ENCODE results near the gene INPP4A.

The INPP4A gene

DNA sequence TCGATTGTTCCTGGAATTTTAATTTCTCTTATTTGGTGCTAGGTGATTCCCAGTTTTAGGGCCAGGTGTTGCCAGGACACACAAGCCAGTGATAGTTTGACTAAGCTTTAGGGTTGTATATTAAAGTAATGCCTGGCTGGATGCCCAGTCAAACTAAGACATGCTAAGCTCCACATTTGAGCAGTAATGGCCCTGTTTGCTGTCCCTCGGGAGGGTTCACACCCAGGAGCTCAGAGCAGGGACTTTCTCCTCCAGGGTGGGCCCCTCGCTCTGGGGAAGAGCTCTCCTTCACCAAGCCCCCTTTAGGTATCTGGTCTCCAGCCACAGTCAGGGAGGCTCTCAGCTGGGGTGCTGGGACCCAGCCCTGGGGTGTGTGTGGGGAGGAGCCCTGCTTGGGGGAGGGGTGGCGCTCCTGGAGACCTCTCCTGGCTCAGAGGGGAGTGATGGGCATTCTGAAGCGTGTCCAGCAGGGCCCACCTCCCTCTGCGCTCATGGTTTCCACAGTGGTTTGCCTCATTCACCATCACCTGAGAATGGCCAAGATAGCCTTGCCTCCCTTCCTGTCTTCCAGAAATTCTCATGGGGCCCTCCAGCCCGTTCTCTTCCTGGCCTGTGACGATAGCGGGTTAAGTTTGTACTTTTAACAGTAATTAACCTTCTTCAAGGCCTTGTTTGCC is 31.7 kb downstream of the INPP4A start:
- DNase-seq (ENCODE audit: low read depth in 2 of 2) = no peak

DNA sequence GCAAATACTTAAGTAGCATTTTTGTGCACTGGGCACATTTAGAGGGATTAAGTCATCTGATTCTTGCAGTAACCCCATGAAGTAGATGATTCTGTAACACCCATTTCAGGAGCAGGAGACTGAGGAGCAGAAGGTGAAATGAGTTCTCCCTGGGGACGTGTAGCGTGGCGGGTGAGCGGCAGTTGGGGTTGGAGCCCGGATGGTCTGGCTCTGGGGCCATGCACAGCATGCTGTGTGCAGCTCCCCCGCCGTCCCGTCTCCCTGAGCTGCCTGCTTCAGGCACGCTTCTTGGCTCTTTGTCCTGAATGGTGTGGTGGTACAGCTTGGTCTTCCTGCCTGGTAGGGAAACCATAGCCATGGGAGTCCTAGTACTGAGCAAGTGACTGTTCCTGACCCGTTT is 32.4 kb downstream of the INPP4A start:
- DNase-seq (ENCODE audit: low read depth in 2 of 2) = no peak

DNA sequence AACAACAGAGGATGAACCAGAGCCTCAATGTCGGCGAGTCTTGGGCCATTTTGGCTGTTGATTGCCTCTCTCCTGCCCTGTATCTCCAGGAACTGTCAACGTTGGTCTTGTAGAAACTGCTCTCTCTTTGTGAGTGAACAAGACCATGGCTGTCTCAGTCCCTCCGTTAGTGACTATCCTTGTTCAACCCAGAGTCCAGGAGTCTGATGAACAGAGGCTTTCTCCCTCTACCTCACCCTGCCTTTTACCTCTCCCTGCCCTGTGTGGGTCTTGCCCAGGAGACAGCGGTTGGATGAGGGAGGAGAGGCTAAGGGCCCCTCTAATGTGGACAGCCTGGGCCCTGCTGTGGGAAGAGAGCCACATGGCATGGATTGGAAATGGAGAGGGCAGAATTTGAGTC is 32.8 kb downstream of the INPP4A start:
- DNase-seq (ENCODE audit: low read depth in 2 of 2) = no peak

DNA sequence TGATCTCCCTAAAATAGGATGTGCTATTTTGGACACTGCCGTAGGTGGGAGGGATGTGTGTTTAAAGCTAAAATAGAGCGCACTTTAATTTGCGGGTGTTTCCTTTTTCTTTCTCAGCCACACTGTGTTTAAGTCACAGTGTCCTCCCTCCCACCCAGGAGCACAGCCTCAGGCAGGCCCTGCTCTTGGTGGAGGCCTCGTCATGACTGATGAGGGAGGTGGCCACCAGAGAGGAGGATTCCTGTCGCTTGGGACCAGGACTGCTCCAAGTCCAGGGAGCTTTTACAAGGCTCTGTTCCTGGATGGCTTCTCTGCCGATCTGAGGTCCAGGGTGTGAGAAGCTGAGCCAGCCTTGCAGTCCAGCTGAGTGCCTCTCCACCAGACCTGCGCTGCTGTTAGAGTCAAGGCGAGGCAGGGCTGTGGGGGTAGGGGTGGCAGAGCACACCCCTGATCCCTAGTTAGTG is 33.5 kb downstream of the INPP4A start:
- DNase-seq (ENCODE audit: low read depth in 2 of 2) = no peak

DNA sequence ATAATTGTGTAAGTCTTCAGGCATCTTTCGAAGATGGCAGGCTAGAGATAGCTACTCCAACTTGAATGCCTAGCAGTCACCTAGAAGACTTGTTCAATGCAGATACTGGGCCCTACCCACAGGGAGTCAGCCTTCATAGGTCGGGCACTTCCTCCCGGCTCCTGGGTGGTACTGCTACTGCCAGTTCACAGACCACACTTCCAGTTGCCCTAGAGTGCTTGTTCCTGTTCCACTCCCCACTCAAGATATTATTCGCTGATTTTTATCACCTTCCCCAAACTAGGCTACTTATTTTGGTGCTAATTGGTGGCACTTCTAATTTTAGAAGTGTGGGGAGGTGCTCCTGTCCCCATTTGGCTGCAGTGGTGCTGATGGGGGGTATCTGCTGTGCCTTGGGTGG is 34.2 kb downstream of the INPP4A start:
- no peak for DNase-seq (ENCODE audit: low read depth in 2 of 2)

DNA sequence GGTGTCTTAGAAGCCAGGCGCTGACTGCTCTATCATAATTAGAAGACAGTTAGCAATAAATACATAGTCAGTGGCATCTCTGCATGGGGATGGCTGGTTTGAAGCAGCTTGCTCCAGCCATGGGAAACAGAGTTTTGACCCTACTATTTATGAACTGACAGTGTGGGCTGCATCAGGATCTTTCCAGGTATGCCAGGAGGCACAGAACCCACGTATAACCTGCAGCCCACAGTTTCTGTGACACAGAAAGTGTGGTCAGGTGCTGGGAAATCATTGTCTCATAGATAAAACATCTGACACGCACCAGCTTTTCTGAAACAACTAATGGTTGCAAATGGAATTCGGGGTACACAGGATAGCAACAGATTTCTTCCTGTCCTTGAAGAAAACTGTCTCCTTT is 34.7 kb downstream of the INPP4A start:
- DNase-seq (ENCODE audit: low read depth in 2 of 2) = no peak

DNA sequence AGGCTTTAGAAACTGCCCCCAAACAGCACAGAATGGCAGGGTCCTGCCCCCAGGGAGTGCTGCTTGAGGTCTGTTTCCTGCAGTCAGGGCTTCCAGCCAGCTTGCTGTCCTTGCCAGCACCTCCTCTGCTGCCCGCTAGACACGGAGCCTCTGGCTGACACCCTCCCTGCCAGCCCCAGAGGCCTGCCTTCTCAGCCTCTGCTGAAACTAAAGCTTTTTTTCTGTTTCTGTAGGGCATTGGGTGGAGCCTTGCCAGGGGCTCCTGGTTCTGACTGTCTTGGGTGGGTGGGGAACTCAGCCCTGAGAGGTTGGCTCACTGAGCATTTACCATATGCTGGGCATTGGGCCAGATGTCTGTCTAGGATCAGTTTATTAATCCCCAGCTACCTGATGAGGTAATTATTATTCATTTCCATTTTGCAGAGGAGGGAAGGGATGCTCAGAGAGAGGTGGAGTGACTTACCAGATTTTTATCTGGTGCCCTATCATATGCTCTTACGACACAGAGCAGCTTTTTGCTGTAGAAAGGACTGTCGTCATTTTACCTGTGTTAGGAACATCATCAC is 35.4 kb downstream of the INPP4A start:
- peak; percentile 35 to 54 for DNase-seq (ENCODE audit: low read depth in 2 of 2)

DNA sequence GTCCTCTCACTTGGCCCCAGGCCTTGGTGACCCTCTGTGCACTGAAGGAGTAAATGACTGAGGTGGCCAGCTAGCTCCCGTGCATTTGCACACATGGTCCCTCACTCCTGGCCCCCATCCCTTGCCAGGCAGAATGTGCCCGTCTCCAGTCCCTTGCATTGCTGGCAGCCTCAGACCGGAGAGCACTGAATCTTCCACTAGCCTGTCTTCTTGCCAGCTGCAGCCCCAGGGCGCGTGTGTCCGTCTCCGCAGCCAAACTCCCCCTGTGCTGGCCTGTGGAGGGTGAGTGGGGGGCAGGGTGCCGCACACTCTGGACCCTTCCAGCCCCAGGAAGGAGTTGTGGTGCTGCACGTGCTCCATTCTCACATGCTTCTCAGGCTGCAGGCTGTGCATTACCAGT is 35.9 kb downstream of the INPP4A start:
- DNase-seq (ENCODE audit: low read depth in 2 of 2) = no peak

DNA sequence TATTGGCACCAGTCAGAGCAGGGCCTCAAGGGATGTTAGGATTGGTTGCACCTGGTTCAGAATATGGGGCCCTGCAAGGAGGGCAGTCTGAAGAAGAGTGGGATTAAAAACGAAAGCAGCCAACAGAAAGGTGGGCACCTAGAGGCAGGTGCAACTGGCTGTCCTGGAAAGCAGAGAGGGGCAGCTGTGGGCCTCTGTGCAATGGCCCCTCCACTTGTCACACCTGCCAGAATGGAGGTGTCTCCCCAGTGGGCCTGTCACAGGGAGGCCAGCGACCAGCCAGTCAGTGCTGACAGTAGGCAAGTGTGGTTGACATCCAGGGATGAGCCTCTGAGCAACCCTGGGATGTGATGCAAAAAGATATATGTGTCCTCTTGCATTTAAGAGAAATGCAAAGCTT is 37.7 kb downstream of the INPP4A start:
- no peak for DNase-seq (ENCODE audit: low read depth in 2 of 2)

DNA sequence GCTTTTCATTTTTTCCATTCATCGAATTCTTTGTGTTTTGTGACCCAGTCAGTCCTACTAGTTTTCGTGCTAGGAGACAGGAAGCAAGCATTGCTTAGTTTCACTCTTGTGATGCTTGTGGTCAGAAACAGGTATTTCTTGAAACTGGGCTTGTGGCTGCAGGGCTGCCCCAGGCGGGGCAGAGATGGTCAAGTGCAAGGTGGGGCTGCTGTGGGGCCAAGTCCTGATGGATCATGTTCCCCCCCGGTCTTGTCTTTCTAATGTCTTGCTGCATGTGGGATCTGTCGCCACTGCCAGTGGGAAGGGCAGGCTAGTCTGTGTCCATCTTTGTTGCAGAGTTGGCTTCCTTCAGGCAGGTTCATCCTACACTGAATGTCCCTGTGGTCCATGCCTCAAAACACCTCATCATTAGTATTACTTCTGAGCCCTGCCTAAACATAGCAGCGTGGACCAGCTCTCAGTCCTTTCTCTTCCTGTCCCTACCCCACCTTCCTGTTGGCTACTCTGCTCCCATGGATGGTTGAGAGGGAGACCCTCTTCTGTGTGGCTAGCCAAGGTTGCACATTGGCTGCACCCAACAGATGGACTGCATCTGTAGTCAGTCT is 38.7 kb downstream of the INPP4A start:
- no peak for DNase-seq (ENCODE audit: low read depth in 2 of 2)

DNA sequence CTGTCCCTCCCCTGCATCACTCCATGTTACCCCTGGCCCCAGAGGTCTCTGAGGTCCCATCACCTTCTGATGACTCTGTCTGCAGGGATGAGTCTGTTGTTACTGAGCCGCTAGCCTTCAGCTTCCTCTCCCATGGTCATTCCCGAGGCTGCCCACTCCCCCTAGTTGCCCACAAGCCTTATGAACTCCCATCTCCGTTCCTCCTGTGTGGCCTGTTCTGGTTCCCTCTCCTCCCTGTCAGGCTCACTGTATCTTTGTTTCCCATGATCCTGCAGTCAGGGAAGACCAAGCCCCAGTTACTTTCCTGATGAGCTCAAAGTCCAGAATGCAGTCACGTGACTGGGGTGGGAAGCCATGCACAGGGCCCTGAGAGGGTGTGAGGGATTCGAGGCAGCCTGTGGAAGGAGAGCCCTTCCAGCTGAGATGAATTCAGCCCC is 39.5 kb downstream of the INPP4A start:
- DNase-seq (ENCODE audit: low read depth in 2 of 2) = no peak

DNA sequence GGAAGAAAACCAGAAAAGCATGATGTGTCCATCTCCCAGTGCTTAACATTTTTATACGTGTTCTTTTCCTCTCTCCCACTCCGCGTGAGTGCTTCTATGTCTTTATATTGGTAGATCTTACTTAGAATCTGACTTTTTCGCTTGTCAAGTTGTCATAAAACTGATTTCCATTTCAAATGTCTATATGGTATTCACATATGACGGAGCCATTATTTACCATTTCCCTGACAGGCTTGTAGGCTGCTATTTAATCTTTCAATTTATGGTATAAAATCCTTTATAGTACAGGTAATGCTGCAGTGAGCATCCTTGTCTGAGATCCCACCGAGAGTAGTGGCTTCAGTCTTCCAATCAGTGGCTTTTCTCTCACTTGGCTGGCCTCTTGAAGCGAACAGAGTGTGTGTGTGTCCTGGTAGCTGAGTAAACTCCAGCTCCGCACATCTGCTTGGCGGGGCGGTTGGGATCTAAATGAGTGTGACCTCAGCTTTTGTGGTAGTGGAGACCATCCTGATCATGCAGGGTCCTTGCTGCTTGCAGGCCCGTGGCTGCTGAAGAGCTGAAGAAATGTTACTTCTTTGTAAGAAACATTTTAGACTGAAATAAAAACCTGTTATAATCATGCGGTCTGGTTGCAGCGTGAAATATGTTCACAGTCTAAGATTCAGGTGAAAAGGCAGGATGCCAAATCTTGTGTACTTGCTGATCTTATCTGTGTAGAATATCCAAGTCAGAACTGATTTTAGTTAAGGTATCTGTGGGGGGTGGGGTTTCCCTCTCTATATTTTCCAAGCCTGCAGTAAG is 40.2 kb downstream of the INPP4A start:
- DNase-seq (ENCODE audit: low read depth in 2 of 2) = no peak

DNA sequence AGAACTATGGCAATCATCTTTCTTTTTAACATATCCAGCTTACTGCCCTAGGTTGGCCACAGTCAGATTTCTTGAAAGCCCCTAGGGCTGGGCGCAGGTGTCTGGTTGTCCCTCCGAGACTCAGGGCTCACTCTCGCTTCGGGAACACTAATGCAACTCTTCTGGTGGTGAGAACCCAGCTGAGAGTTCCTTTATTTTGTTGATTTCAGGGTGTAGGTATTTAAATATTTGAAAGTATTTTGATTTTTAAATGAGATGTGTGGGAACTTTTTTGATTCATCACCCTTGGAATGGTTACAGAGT is 40.7 kb downstream of the INPP4A start:
- no peak for DNase-seq (ENCODE audit: low read depth in 2 of 2)

DNA sequence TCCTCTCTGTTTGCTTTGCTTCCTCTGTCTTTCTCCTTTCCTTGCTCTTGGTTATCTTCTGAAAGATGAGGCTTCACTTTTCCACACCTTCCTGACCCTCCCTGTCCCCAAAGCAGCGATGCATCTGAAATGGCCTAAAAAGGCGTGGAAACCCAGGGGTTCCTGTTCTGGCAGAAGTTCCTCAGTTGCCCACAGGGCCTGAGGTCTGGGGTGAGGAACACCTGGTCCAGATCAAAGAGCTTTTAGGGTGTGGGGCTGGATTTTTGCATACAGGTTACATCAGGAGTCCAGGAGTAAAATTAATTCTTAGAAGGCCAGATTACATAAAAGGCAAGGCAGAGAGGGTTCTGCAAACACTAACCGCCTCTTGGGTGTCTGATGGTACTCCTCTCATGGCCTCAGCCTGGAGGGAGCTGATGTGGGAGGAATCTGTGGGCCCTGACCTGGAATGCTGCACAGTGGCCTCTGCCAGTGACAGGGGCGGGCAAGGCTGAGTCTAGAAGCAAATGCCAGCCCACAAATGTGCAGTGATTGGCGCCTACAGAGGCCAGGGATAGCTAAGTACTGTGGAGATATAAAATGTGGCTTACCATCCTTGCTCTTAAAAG is 41.8 kb downstream of the INPP4A start:
- DNase-seq (ENCODE audit: low read depth in 2 of 2) = no peak

DNA sequence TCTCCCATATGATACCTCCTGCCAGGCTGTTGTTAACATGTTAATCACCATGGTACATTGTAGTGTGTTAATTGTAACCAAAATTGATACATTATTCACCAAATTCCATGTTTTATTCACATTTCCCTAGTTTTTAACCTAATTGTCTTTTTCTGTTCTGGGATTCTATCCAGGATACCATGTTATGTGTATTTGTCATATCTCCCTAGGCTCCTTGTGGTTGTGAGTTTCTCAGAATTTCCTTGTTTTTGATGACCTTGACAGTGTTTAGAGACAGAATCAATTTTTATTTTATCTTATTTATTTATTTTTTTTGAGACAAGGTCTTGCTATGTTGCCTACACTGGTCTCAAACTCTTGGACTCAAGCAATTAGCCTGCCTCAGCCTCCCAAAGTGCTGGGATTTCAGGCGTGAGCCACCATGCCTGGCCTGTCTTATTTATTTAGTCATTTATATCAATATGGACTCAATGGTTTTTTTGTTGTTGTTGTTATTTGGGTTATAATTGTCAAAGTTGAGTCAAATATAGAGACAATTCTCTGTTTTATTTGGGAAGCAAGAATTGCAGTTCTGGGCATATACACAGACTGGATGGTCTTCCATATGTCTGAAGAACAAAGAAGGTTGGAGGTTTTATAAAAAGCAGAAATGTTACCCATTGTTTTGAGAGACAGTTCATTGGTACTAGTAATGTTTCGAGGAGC is 42.6 kb downstream of the INPP4A start:
- no peak for DNase-seq (ENCODE audit: low read depth in 2 of 2)

DNA sequence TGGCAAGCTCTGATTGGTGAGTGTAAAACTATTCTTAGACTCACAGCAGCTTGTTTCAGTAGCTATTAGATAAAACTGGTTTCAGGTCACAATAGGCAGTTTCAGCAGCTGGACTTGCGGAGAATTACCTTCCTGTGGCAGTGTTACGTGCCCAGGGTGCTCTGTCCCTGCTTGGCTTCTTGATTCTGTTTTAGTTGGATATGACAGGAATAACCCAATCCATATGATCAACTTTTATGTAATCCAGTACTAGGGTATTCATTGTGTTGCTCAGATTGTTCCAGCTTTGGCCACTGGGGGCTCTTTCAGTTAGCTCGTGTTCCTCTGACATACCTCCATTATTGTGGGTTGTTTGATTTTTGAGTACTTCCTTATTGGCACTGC is 43.1 kb downstream of the INPP4A start:
- DNase-seq (ENCODE audit: low read depth in 2 of 2) = peak in 1 of 2 donors; percentile 26

DNA sequence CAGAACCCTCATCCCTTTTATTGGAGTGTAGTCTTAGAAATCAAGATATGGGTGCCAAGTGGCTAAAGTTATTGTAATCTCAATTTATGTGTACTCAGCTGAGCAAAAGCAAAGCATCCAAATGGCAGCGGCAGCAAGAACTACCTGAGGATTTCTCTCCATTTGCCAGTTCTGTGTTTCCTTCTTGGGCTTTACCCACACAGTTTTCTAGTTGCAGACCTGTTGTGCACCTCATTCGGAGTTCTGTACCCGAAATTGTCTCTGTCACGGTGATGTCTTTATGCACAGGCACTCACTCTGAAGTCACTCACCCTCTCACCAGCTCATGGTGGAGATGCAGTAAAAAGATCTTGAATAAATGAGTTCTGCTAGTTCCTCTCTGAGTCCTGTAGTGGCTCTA is 43.6 kb downstream of the INPP4A start:
- DNase-seq (ENCODE audit: low read depth in 2 of 2) = no peak

DNA sequence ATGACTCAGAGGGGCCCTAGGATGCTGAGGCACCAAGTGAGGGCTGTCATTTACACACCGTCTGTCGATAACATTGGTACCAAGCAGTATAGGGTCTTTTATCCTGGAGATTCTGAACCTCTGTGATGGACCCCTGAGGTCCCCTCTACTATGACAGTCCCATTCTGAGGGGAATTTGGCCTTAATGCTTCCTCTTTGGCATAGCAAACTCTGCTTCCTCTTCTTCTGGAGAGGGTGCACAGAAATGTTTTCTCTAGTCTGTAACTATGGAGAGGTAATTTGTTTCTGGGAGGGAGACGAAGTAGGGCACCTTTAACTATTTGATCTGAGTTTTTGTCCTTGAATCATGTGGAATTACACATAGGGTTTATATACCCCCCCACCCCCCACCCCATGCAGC is 44.8 kb downstream of the INPP4A start:
- no peak for DNase-seq (ENCODE audit: low read depth in 2 of 2)

DNA sequence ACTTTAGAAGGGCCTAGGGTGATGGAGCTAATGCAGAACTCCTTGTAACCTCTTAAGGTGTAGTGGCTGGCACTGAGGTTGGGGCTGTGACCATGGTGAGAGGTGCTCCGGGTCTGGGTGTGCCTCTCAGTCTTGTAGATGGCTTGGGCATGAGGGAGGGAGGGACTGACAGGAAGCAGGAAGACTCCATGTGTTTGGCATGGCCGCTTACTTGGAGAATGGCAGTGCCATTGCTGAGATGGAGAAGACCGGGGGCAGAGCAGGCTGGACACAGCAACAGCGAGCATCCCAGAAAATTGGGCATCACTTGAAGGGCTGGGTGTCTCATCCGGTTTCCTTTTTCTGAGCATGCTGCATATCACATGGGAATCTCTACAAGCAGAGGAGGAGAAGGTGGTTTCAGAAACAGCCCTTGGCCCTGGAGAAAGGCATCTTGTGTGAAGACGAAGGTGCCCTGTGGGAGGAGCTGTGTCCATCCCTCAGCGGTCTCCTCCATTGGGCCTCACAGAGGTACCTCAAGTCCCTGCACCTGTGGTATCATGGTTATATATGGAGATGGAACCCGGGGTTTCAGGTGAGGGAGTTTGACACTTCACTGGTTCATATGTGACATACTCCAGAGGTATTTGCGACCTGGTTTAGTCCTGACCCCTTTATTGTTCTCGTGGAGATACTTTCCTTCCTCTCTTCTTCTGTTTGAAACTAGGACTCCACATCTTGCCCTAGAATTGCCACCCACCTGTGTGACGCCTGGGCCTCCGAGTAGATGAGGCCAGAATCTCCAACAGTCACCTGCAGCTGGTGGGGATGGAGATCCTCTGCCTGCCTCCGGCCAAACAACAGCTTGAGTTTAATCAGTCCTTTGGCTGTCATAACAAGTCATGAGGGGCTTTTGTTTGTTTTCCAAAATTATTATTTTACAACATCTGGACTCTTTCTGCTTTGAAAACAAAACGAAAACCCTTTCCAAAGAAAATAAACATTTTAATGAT is 45.6 kb downstream of the INPP4A start:
- no peak for DNase-seq (ENCODE audit: low read depth in 2 of 2)

DNA sequence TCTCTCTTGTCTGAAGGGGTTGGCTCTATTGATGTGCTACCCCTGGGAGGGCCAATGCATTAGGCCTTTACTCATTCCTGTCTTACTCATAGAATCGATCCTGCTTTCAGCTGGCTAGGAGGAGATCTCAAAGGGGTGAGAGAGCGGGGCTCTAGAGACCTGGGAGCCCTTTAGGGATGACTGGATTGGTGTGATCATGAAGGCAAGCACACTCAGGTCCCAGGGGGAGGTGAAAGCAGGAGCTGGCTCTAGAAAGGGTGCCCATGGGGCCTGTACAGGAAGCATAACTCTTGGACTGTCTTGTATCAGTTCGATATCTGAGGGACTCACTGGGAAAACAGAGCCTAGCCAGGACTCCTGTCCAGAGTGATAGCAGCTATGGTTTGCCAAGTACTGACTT is 47.8 kb downstream of the INPP4A start:
- no peak for DNase-seq (ENCODE audit: low read depth in 2 of 2)

DNA sequence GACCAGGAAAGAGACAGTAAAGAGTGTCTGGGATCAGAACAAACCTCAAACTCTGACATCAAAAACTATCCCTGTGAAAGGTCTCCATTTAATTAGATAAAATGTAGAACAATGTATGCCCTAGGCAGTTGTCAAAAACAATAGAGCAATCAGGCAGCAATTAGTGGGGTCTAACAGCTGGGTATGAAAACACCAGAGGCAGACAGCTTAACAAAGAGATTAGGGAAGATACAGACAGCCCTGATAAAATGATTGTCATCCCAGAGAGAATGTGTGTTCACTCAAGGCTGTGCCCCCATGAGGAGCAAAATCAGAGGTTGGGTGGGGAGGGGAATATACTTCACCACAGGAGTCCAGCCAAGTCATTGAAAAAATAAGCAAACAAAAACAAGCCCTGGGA is 50.0 kb downstream of the INPP4A start:
- no peak for DNase-seq (ENCODE audit: low read depth in 2 of 2)
